ENCODE results near the gene ZNF433.
A peak's percentile ranks its signal among the peaks of the same experiment; 100 is the strongest.

- TF ChIP-seq YY1 (IDR thresholded peaks at IDR 0.05; ENCODE audit: insufficient read depth, insufficient read length) = no peak
- TF ChIP-seq ZNF274 (IDR thresholded peaks at IDR 0.05; ENCODE audit: low read depth, low read length) = peak; percentile 86
Measured at GRCh38 chr19:12077375-12077774, 41.9 kb upstream of the ZNF433 start.
